Adrenal gland (tissue), 5 donors: Measurements from ENCODE around the gene LNPEP.

Experiments used
- POLR2A ChIP-seq, 2 donors: fragments of 450-650 bp; IDR thresholded peaks; one replicate each; pipeline ENCODE4 v1.6.1; 2017; ENCODE audit warnings: antibody characterized with exemption in 2 of 2, mild to moderate bottlenecking in 2 of 2, moderate library complexity in 1 of 2
- TF ChIP-seq, protein P1 (sequence below), 6 experiments: fragments of 450-650 bp in 4 of 6; fragments of 200-600 bp in 2 of 6; sonication (generic) in 1 of 6; IDR thresholded peaks; 1 replicate in 5 of 6; 2 replicates in 1 of 6; pipeline versions ENCODE4 v1.5.1 to v1.8.0; 2016 to 2021; ENCODE audit warnings: antibody characterized with exemption in 6 of 6, mild to moderate bottlenecking in 2 of 6, moderate library complexity in 1 of 6
- donor health status: DM: no; HTN: no; CAD: no.

- TF ChIP-seq, protein P1, sequence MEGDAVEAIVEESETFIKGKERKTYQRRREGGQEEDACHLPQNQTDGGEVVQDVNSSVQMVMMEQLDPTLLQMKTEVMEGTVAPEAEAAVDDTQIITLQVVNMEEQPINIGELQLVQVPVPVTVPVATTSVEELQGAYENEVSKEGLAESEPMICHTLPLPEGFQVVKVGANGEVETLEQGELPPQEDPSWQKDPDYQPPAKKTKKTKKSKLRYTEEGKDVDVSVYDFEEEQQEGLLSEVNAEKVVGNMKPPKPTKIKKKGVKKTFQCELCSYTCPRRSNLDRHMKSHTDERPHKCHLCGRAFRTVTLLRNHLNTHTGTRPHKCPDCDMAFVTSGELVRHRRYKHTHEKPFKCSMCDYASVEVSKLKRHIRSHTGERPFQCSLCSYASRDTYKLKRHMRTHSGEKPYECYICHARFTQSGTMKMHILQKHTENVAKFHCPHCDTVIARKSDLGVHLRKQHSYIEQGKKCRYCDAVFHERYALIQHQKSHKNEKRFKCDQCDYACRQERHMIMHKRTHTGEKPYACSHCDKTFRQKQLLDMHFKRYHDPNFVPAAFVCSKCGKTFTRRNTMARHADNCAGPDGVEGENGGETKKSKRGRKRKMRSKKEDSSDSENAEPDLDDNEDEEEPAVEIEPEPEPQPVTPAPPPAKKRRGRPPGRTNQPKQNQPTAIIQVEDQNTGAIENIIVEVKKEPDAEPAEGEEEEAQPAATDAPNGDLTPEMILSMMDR (IDR thresholded peaks at IDR 0.05): no peak
- TF ChIP-seq POLR2A (IDR thresholded peaks at IDR 0.05): no peak
Observed at GRCh38 chr5:97009921-97010320, 74.0 kb downstream of the LNPEP start.
